Right lobe of liver (tissue), 4 donors: ENCODE data around the gene TMIE.

Experiments
- POLR2A ChIP-seq: fragments of 450-650 bp; IDR thresholded peaks from one replicate; pipeline ENCODE4 v1.6.1; 2017; ENCODE audit warnings: antibody characterized with exemption, mild to moderate bottlenecking
- TF ChIP-seq, protein P1 (sequence below), 4 donors: fragments of 200-600 bp in 3 of 4; fragments of 450-650 bp in 1 of 4; IDR thresholded peaks; one replicate each; pipeline versions ENCODE4 v1.5.1 to v1.8.0; 2016 to 2022; ENCODE audit warnings: antibody characterized with exemption in 4 of 4, mild to moderate bottlenecking in 2 of 4
- donor health status: DM: no; HTN: no; CAD: no.
- donor health status: DM: no; HTN: no; CAD: no.
- donor health status: DM: no; HTN: yes; CAD: no.

GRCh38 chr3:46681387-46681786 lies 19.8 kb upstream of the TMIE start:
- TF ChIP-seq, protein P1, sequence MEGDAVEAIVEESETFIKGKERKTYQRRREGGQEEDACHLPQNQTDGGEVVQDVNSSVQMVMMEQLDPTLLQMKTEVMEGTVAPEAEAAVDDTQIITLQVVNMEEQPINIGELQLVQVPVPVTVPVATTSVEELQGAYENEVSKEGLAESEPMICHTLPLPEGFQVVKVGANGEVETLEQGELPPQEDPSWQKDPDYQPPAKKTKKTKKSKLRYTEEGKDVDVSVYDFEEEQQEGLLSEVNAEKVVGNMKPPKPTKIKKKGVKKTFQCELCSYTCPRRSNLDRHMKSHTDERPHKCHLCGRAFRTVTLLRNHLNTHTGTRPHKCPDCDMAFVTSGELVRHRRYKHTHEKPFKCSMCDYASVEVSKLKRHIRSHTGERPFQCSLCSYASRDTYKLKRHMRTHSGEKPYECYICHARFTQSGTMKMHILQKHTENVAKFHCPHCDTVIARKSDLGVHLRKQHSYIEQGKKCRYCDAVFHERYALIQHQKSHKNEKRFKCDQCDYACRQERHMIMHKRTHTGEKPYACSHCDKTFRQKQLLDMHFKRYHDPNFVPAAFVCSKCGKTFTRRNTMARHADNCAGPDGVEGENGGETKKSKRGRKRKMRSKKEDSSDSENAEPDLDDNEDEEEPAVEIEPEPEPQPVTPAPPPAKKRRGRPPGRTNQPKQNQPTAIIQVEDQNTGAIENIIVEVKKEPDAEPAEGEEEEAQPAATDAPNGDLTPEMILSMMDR (IDR thresholded peaks at IDR 0.05) = no peak
- TF ChIP-seq POLR2A = no peak
